AG10803 (cell line): ENCODE measurements around the gene CD14.

Source experiments
- DNase-seq: peaks from one replicate; pipeline ENCODE4 v3.0.0; 2010; ENCODE audit warnings: low read depth
- H3K4me3 ChIP-seq: 2 replicates; pipeline ENCODE4 v1.5.1; 2011; ENCODE audit warnings: mild to moderate bottlenecking, low read length, control low read depth
- TF ChIP-seq, protein P1 (sequence below): conservative IDR thresholded peaks from 2 replicates; pipeline ENCODE4 v1.5.1; 2011; ENCODE audit warnings: mild to moderate bottlenecking, low read length, control low read depth, inconsistent platforms

CD14 gene

DNA sequence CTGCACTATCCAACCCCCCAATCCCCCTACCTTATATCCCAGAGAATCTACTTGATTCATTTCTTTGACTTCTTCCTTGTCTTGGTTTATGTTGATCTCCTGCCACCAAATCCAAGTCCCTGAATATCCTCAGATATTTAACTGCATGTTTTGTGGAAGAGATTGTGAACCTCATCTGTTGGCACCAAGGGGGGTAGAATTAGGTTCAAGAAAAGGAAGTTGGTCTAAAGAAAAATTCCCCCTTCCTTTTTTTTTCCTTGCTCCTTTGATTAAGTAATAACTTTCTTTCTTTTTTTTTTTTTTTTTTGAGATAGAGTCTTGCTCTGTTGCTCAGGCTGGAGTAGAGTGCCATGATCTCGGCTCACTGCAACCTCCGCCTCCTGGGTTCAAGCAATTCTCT, 526 bp upstream of the CD14 start:
- DNase-seq: no peak
- H3K4me3 ChIP-seq: no peak overlapping the region; the same call in 1 of the 2 replicates
- TF ChIP-seq, protein P1, sequence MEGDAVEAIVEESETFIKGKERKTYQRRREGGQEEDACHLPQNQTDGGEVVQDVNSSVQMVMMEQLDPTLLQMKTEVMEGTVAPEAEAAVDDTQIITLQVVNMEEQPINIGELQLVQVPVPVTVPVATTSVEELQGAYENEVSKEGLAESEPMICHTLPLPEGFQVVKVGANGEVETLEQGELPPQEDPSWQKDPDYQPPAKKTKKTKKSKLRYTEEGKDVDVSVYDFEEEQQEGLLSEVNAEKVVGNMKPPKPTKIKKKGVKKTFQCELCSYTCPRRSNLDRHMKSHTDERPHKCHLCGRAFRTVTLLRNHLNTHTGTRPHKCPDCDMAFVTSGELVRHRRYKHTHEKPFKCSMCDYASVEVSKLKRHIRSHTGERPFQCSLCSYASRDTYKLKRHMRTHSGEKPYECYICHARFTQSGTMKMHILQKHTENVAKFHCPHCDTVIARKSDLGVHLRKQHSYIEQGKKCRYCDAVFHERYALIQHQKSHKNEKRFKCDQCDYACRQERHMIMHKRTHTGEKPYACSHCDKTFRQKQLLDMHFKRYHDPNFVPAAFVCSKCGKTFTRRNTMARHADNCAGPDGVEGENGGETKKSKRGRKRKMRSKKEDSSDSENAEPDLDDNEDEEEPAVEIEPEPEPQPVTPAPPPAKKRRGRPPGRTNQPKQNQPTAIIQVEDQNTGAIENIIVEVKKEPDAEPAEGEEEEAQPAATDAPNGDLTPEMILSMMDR: no peak

- peak overlapping the region; percentile 59 for H3K4me3 ChIP-seq
- TF ChIP-seq, protein P1: no peak
- peak; percentile 33 for DNase-seq
Observed at GRCh38 chr5:140632366-140633020, 482 bp downstream of the CD14 start.

DNA sequence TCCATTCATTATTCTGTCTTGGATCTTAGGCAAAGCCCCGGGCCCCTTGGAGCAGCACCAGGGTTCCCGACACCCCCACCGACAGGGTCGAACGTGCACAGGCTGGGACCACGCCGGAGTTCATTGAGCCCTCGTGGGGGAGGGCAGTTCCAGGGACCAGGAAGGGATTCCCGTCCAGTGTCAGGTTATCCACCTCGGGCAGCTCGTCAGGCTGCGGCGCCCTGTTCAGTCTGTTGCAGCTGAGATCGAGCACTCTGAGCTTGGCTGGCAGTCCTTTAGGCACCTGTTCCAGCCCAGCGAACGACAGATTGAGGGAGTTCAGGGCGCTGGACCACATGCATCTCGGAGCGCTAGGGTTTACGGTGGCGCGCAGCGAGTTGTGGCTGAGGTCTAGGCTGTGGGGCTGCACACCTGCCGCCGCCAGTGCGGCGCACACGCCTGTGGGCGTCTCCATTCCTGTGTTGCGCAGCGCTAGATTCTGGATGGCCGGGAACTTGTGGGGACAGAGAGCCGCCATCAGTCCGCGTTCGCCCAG, 1.1 kb downstream of the CD14 start:
- peak overlapping the region; percentile 59 for H3K4me3 ChIP-seq
- DNase-seq: no peak

GRCh38 chr5:140631036-140631417, 1.9 kb downstream of the CD14 start:
- no peak overlapping the region for H3K4me3 ChIP-seq
- TF ChIP-seq, protein P1: no peak
- no peak for DNase-seq

More for the DNA sequence above, 1.1 kb downstream of the CD14 start:
- TF ChIP-seq, protein P1: no peak

GRCh38 chr5:140630292-140631035, 2.5 kb downstream of the CD14 start:
- DNase-seq: peak; percentile 24
- TF ChIP-seq, protein P1: no peak
- no peak overlapping the region for H3K4me3 ChIP-seq

GRCh38 chr5:140628711-140629110, 4.3 kb downstream of the CD14 start:
- TF ChIP-seq, protein P1: no peak
- H3K4me3 ChIP-seq: no peak overlapping the region
- no peak for DNase-seq
